GM12878 (cell line): ENCODE results near the gene CNTN4. TPM values are rescaled to one million over a fixed set of nuclear protein-coding genes. Genes with fewer than 3 reads are reported as not detected.
A peak's percentile ranks its signal among the peaks of the same experiment; 100 is the strongest.

Experiments used
- ATAC-seq: fragments of 200-7000 bp; cut with Tn5 transposase; 3 replicates; pipeline ENCODE4 v1.9.1; 2020; ENCODE audit warnings: mild to moderate bottlenecking, moderate library complexity
- BruUV-seq: library from RNA; stranded (reverse); fragments of 400-500 nt; replicated peaks from 2 replicates; lab custom pipeline; 2021; lab: Mats Ljungman, UMichigan
- CTCF ChIA-PET: fragments of 300-600 bp; sonication (Branson Sonifier 250); formaldehyde crosslinking; extraction: SDS; loops from one replicate; lab custom pipeline; 2021; ENCODE audit warnings: inconsistent platforms; lab: Yijun Ruan, JAX
- POLR2A ChIA-PET: fragments of 350-600 bp; formaldehyde crosslinking; extraction: SDS; loops from one replicate; lab custom pipeline; 2021; ENCODE audit warnings: inconsistent platforms; lab: Charles Lee
- RAD21 ChIA-PET: fragments of 300-600 bp; sonication (Branson Sonifier 250); formaldehyde crosslinking; loops from one replicate; lab custom pipeline; 2023; ENCODE audit warnings: antibody characterized with exemption; ENCODE audit not compliant: unreplicated experiment; lab: Charles Lee
- SMC1A ChIA-PET: fragments of 300-600 bp; sonication (Branson Sonifier 250); formaldehyde crosslinking; loops from one replicate; lab custom pipeline; 2023; ENCODE audit not compliant: unreplicated experiment, uncharacterized antibody; lab: Charles Lee
- DNase-seq: peaks from one replicate; pipeline ENCODE4 v3.0.0-alpha.2; 2011; ENCODE audit warnings: low read depth, low spot score
- FAIRE-seq: peaks from 3 replicates; lab custom pipeline; 2011; peaks lifted over from hg19 to GRCh38; lab: Jason Lieb, UNC
- H2AFZ ChIP-seq: 2 replicates; pipeline ENCODE4 v1.6.0; 2011; ENCODE audit warnings: low read depth, low read length, control low read depth; ENCODE audit not compliant: control insufficient read depth
- H3K27ac ChIP-seq: 2 replicates; pipeline ENCODE4 v1.5.1; 2011; ENCODE audit warnings: control low read depth; ENCODE audit not compliant: control insufficient read depth, insufficient read depth
- H3K27me3 ChIP-seq, 2 experiments: replicated peaks in 1 of 2; 2 replicates each; pipeline versions ENCODE4 v1.6.0 to v1.6.1; 2011; ENCODE audit warnings: low read length in 1 of 2; ENCODE audit not compliant: control insufficient read depth in 2 of 2, insufficient read depth in 2 of 2
- H3K36me3 ChIP-seq, 2 experiments: 2 replicates each; pipeline ENCODE4 v1.5.1; 2011; ENCODE audit warnings: low read length in 1 of 2; ENCODE audit not compliant: control insufficient read depth in 2 of 2, insufficient read depth in 2 of 2
- H3K4me1 ChIP-seq: 2 replicates; pipeline ENCODE4 v1.6.1; 2011; ENCODE audit warnings: mild to moderate bottlenecking, low read length, moderate library complexity, mixed read lengths; ENCODE audit not compliant: control insufficient read depth, insufficient read depth
- H3K4me2 ChIP-seq: 2 replicates; pipeline ENCODE4 v1.6.0; 2011; ENCODE audit warnings: control low read depth; ENCODE audit not compliant: control insufficient read depth, insufficient read depth
- H3K4me3 ChIP-seq: fragments of 200-600 bp; sonication (generic); 2 replicates; pipeline ENCODE4 v1.5.1; 2016
- H3K79me2 ChIP-seq: 2 replicates; pipeline ENCODE4 v1.6.0; 2011; ENCODE audit warnings: low read length; ENCODE audit not compliant: control insufficient read depth, insufficient read depth
- H3K9ac ChIP-seq: 2 replicates; pipeline ENCODE4 v1.8.0; 2011; ENCODE audit warnings: low read length, control low read depth, mixed read lengths; ENCODE audit not compliant: control insufficient read depth, insufficient read depth
- H3K9me3 ChIP-seq: replicated peaks from 3 replicates; pipeline ENCODE4 v1.5.1; 2011; ENCODE audit warnings: mild to moderate bottlenecking, low read length; ENCODE audit not compliant: control insufficient read depth, insufficient read depth
- H4K20me1 ChIP-seq: 2 replicates; pipeline ENCODE4 v1.6.0; 2011; ENCODE audit not compliant: control insufficient read depth, insufficient read depth
- BHLHE40 ChIP-seq, 2 experiments: fragments of 450-650 bp in 1 of 2; IDR thresholded peaks; 2 replicates each; pipeline ENCODE4 v1.6.1; 2011 to 2017; ENCODE audit warnings: low read depth in 2 of 2, borderline replicate concordance in 1 of 2, improper control_type of control experiment in 1 of 2, low read length in 1 of 2, mild to moderate bottlenecking in 1 of 2
- CBX5 ChIP-seq: sonication (generic); IDR thresholded peaks from 2 replicates; pipeline ENCODE4 v1.6.1; 2016; ENCODE audit warnings: low read depth, moderate library complexity, mild to moderate bottlenecking, inconsistent platforms
- IRF5 ChIP-seq: fragments of 450-650 bp; IDR thresholded peaks from 2 replicates; pipeline ENCODE4 v1.6.1; 2017; ENCODE audit warnings: borderline replicate concordance
- MYB ChIP-seq: fragments of 150-350 bp; IDR thresholded peaks from 2 replicates; pipeline ENCODE4 v1.6.1; 2014; ENCODE audit warnings: mild to moderate bottlenecking, low read depth, low read length, borderline replicate concordance
- MYC ChIP-seq: IDR thresholded peaks from 2 replicates; pipeline ENCODE4 v1.6.1; 2011; ENCODE audit warnings: mild to moderate bottlenecking, low read length, moderate library complexity, inconsistent platforms; ENCODE audit not compliant: insufficient read depth, insufficient replicate concordance, insufficient read length, severe bottlenecking
- NFYA ChIP-seq: IDR thresholded peaks from 2 replicates; pipeline ENCODE4 v1.6.1; 2011; ENCODE audit warnings: low read depth, mild to moderate bottlenecking, low read length, improper control_type of control experiment, borderline replicate concordance
- NR2F1 ChIP-seq: fragments of 450-650 bp; conservative IDR thresholded peaks from 2 replicates; pipeline ENCODE4 v1.6.1; 2017; ENCODE audit warnings: mild to moderate bottlenecking
- ZNF207 ChIP-seq: fragments of 450-650 bp; IDR thresholded peaks from 2 replicates; pipeline ENCODE4 v1.6.1; 2014; ENCODE audit warnings: antibody characterized with exemption, mild to moderate bottlenecking, borderline replicate concordance
- WGBS: methylation state at CpG from one replicate; pipeline ENCODE4 v1.1.6; 2016; ENCODE audit warnings: low lambda C conversion rate; ENCODE audit not compliant: insufficient replicate concordance, insufficient coverage; ENCODE audit errors: missing lambda C conversion rate; 5-methylcytosine and 5-hydroxymethylcytosine counted together
- in situ Hi-C: fragments of 300-500 bp; cut with MboI; formaldehyde crosslinking; loops from 9 replicates; pipeline ENCODE4 v1.14.3; 2018; ENCODE audit warnings: mixed read lengths
- intact Hi-C: fragments of 100-400 bp; cut with micrococcal nuclease; formaldehyde crosslinking; loops from one replicate; pipeline ENCODE4 v1.14.2; 2022; ENCODE audit not compliant: unreplicated experiment
- polyA plus RNA-seq, 11 experiments: library from polyadenylated mRNA; depleted of rRNA in 4 of 11; unstranded in 6 of 11; stranded (reverse) in 5 of 11; fragments of >200 nt; fragmentation: Nextera tagmentation in 4 of 11; fragmentation: Illumina TruSeq in 1 of 11; extraction: Ambion mirVana in 4 of 11; extraction: Trizol in 1 of 11; gene quantifications; 1 replicate in 1 of 11; 2 replicates in 10 of 11; pipeline versions ENCODE4 v1.2.1 to v1.2.3, GENCODE V29; 2011 to 2016; ENCODE audit warnings: inconsistent platforms in 2 of 11, missing spikeins in 2 of 11, low read depth in 1 of 11
- total RNA-seq, 4 experiments: library from RNA; depleted of rRNA in 3 of 4; stranded (reverse); fragments of >200 nt in 3 of 4; fragmentation: Illumina TruSeq in 1 of 4; extraction: Trizol in 1 of 4; gene quantifications; 2 replicates each; pipeline versions ENCODE4 v1.2.1 to v1.2.3, GENCODE V29; 2013 to 2021
- TF ChIP-seq, protein P1 (sequence below): fragments of 450-650 bp; IDR thresholded peaks from 2 replicates; pipeline ENCODE4 v1.6.1; 2016; ENCODE audit warnings: mild to moderate bottlenecking
- TF ChIP-seq, protein P2 (sequence below): fragments of 450-650 bp; IDR thresholded peaks from 2 replicates; pipeline ENCODE4 v1.6.1; 2018; ENCODE audit warnings: mild to moderate bottlenecking, low read depth, moderate library complexity; ENCODE audit not compliant: partially characterized antibody
- TF ChIP-seq, protein P3 (sequence below): fragments of 450-650 bp; IDR thresholded peaks from 2 replicates; pipeline ENCODE4 v1.6.1; 2017; ENCODE audit warnings: mild to moderate bottlenecking
- TF ChIP-seq, protein P4 (sequence below): fragments of 450-650 bp; formaldehyde crosslinking; IDR thresholded peaks from 2 replicates; pipeline ENCODE4 v1.5.0; 2022; ENCODE audit warnings: mild to moderate bottlenecking, missing genetic modification characterization

Gene CNTN4
- total and polyA plus RNA-seq, 10 of the 15 experiments (the other 5 are each of a cell fraction or from before 2014, with no cell fraction given): 0.05 to 0.43 (median 0.15) TPM; not detected in 1

GRCh38 chr3:2945121-2945520 is 846.5 kb downstream of the CNTN4 start:
- Histone ChIP-seq H3K36me3 (no peaks in the 10 kb centered on the region), H4K20me1 (no peaks in the 10 kb centered on the region), H3K4me2 (no peak overlapping the region; the same call in 1 of the 2 replicates), H2AFZ (no peak overlapping the region), H3K9ac (no peak overlapping the region), H3K27me3 (no peaks in the 10 kb centered on the region; a peak in 2 of 4 replicates), H3K79me2 (no peaks in the 10 kb centered on the region), H3K4me1 (peaks cover 14% of the 10 kb centered on the region; the same call in 1 of the 2 replicates), H3K9me3 (no peaks in the 10 kb centered on the region), H3K4me3 (no peak overlapping the region), H3K27ac (0 out of 2 replicates have a peak overlapping the region, but pooled peaks have one; percentile 14)
- intact Hi-C loops: no loop called here
- RAD21 ChIA-PET: no interaction called here
- FAIRE-seq (no peak), DNase-seq (no peak), ATAC-seq (no peak)
- POLR2A ChIA-PET: no interaction called here
- no TSS peak for BruUV-seq
- SMC1A ChIA-PET: no interaction called here
- in situ Hi-C loops: no loop called here
- 96% methylated on average over 3 of the region's 3 CpGs for WGBS
- CTCF ChIA-PET: no interaction called here
- TF ChIP-seq, protein P1, sequence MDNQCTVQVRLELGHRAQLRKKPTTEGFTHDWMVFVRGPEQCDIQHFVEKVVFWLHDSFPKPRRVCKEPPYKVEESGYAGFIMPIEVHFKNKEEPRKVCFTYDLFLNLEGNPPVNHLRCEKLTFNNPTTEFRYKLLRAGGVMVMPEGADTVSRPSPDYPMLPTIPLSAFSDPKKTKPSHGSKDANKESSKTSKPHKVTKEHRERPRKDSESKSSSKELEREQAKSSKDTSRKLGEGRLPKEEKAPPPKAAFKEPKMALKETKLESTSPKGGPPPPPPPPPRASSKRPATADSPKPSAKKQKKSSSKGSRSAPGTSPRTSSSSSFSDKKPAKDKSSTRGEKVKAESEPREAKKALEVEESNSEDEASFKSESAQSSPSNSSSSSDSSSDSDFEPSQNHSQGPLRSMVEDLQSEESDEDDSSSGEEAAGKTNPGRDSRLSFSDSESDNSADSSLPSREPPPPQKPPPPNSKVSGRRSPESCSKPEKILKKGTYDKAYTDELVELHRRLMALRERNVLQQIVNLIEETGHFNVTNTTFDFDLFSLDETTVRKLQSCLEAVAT: no peak
- TF ChIP-seq CBX5 (no peak), NR2F1 (no peak), IRF5 (no peak), MYB (no peak), BHLHE40 (IDR thresholded peaks at IDR 0.05; ENCODE audit: borderline replicate concordance in 1 of 2, low read depth in 2 of 2, low read length in 1 of 2) (no peak), MYC (no peak), NFYA (no peak), ZNF207 (no peak)
- TF ChIP-seq, protein P2, sequence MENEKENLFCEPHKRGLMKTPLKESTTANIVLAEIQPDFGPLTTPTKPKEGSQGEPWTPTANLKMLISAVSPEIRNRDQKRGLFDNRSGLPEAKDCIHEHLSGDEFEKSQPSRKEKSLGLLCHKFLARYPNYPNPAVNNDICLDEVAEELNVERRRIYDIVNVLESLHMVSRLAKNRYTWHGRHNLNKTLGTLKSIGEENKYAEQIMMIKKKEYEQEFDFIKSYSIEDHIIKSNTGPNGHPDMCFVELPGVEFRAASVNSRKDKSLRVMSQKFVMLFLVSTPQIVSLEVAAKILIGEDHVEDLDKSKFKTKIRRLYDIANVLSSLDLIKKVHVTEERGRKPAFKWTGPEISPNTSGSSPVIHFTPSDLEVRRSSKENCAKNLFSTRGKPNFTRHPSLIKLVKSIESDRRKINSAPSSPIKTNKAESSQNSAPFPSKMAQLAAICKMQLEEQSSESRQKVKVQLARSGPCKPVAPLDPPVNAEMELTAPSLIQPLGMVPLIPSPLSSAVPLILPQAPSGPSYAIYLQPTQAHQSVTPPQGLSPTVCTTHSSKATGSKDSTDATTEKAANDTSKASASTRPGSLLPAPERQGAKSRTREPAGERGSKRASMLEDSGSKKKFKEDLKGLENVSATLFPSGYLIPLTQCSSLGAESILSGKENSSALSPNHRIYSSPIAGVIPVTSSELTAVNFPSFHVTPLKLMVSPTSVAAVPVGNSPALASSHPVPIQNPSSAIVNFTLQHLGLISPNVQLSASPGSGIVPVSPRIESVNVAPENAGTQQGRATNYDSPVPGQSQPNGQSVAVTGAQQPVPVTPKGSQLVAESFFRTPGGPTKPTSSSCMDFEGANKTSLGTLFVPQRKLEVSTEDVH: no peak
- TF ChIP-seq, protein P3, sequence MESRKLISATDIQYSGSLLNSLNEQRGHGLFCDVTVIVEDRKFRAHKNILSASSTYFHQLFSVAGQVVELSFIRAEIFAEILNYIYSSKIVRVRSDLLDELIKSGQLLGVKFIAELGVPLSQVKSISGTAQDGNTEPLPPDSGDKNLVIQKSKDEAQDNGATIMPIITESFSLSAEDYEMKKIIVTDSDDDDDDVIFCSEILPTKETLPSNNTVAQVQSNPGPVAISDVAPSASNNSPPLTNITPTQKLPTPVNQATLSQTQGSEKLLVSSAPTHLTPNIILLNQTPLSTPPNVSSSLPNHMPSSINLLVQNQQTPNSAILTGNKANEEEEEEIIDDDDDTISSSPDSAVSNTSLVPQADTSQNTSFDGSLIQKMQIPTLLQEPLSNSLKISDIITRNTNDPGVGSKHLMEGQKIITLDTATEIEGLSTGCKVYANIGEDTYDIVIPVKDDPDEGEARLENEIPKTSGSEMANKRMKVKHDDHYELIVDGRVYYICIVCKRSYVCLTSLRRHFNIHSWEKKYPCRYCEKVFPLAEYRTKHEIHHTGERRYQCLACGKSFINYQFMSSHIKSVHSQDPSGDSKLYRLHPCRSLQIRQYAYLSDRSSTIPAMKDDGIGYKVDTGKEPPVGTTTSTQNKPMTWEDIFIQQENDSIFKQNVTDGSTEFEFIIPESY: no peak
- TF ChIP-seq, protein P4, sequence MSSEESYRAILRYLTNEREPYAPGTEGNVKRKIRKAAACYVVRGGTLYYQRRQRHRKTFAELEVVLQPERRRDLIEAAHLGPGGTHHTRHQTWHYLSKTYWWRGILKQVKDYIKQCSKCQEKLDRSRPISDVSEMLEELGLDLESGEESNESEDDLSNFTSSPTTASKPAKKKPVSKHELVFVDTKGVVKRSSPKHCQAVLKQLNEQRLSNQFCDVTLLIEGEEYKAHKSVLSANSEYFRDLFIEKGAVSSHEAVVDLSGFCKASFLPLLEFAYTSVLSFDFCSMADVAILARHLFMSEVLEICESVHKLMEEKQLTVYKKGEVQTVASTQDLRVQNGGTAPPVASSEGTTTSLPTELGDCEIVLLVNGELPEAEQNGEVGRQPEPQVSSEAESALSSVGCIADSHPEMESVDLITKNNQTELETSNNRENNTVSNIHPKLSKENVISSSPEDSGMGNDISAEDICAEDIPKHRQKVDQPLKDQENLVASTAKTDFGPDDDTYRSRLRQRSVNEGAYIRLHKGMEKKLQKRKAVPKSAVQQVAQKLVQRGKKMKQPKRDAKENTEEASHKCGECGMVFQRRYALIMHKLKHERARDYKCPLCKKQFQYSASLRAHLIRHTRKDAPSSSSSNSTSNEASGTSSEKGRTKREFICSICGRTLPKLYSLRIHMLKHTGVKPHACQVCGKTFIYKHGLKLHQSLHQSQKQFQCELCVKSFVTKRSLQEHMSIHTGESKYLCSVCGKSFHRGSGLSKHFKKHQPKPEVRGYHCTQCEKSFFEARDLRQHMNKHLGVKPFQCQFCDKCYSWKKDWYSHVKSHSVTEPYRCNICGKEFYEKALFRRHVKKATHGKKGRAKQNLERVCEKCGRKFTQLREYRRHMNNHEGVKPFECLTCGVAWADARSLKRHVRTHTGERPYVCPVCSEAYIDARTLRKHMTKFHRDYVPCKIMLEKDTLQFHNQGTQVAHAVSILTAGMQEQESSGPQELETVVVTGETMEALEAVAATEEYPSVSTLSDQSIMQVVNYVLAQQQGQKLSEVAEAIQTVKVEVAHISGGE (CRISPR knock-in tag): no peak
